Measurements from ENCODE around the gene MRPL16.
A peak's percentile ranks its signal among the peaks of the same experiment; 100 is the strongest.
"Not testable (repeated sequence)": the region's sequence is repeated elsewhere in the genome, so short reads cannot be mapped to it uniquely, and the experiment has no call there.

MRPL16 gene

GRCh38 chr11:59810189-59810910 is at the start of gene MRPL16:
TSS of gene MRPL16 (minus strand) at chr11:59810778. CDS start at chr11:59810658, 120 bp downstream.
- DNase-seq, result peak; percentile 27

- DNase-seq, result no peak
These were observed 49.1 kb upstream of the MRPL16 start for GRCh38 chr11:59859673-59860072.

- DNase-seq, result no peak
These were observed 47.2 kb upstream of the MRPL16 start for GRCh38 chr11:59857439-59858434.

GRCh38 chr11:59854871-59855270 is 44.3 kb upstream of the MRPL16 start:
- DNase-seq, result no peak

- DNase-seq, result not testable (repeated sequence)
These were observed 40.8 kb upstream of the MRPL16 start for GRCh38 chr11:59851416-59851815.

- not testable (repeated sequence) for DNase-seq
These were observed 39.0 kb upstream of the MRPL16 start for GRCh38 chr11:59849551-59849950.

GRCh38 chr11:59849129-59849528 is 38.6 kb upstream of the MRPL16 start:
- no peak for DNase-seq

GRCh38 chr11:59848439-59848838 is 37.9 kb upstream of the MRPL16 start:
- DNase-seq, result not testable (repeated sequence)

- DNase-seq, result no peak
These were observed 37.0 kb upstream of the MRPL16 start for GRCh38 chr11:59847626-59848025.

GRCh38 chr11:59846556-59846955 is 36.0 kb upstream of the MRPL16 start:
- no peak for DNase-seq

GRCh38 chr11:59845399-59845798 is 34.8 kb upstream of the MRPL16 start, which contains the start of gene CBLIF:
TSS of gene CBLIF (minus strand) at chr11:59845499. CDS start at chr11:59845453, 46 bp downstream.
- no peak for DNase-seq

GRCh38 chr11:59842316-59842715 is 31.7 kb upstream of the MRPL16 start:
- DNase-seq, result no peak

GRCh38 chr11:59841514-59841913 is 30.9 kb upstream of the MRPL16 start:
- DNase-seq, result no peak

GRCh38 chr11:59839615-59840014 is 29.0 kb upstream of the MRPL16 start:
- DNase-seq, result no peak

- DNase-seq, result no peak
These were observed 23.0 kb upstream of the MRPL16 start for GRCh38 chr11:59833602-59834001.

GRCh38 chr11:59829358-59829757 is 18.8 kb upstream of the MRPL16 start:
- no peak for DNase-seq

GRCh38 chr11:59822989-59823566 is 12.5 kb upstream of the MRPL16 start:
- DNase-seq, result no peak

GRCh38 chr11:59818572-59818971 is 8.0 kb upstream of the MRPL16 start:
- no peak for DNase-seq

- not testable (repeated sequence) for DNase-seq
These were observed 5.9 kb upstream of the MRPL16 start for GRCh38 chr11:59816434-59816833.

- DNase-seq, result no peak
These were observed 5.2 kb upstream of the MRPL16 start for GRCh38 chr11:59815754-59816153.

- no peak for DNase-seq
These were observed 3.4 kb upstream of the MRPL16 start for GRCh38 chr11:59814021-59814420.

- DNase-seq, result no peak
These were observed 2.8 kb upstream of the MRPL16 start for GRCh38 chr11:59813364-59813763.

GRCh38 chr11:59812220-59812619 is 1.6 kb upstream of the MRPL16 start:
- DNase-seq, result no peak

All from NCI-H187 treated with DMSO at 0.1 percent for 48 hours (cell line).